ENCODE results near the gene BABAM2. TPM values are rescaled to one million over a fixed set of nuclear protein-coding genes. Genes with fewer than 3 reads are reported as not detected.

Gene BABAM2
- total and polyA plus RNA-seq, 9 of the 15 experiments (the other 6 are each of a cell fraction or from before 2014, with no cell fraction given): 10.9 to 37.4 (median 25.6) TPM

- WGBS (ENCODE audit: insufficient coverage, low coverage, missing lambda C conversion rate): 47% methylated on average over 3 of the region's 3 CpGs
- POLR2A ChIA-PET: no interaction called here
- no peak overlapping the region for H3K4me3 ChIP-seq
- H2AFZ ChIP-seq (ENCODE audit: low read depth, low read length): no peak overlapping the region
- no peak for TF ChIP-seq NELFE (IDR thresholded peaks at IDR 0.05; ENCODE audit: insufficient read depth, insufficient read length)
- TF ChIP-seq E4F1 (CRISPR knock-in tag; IDR thresholded peaks at IDR 0.05; ENCODE audit: borderline replicate concordance): no peak
- no peak for TF ChIP-seq SNAPC5 (CRISPR knock-in tag; IDR thresholded peaks at IDR 0.05)
- TF ChIP-seq ZNF644 (tag; IDR thresholded peaks at IDR 0.05; ENCODE audit: low read depth): no peak
- TF ChIP-seq, protein P1, sequence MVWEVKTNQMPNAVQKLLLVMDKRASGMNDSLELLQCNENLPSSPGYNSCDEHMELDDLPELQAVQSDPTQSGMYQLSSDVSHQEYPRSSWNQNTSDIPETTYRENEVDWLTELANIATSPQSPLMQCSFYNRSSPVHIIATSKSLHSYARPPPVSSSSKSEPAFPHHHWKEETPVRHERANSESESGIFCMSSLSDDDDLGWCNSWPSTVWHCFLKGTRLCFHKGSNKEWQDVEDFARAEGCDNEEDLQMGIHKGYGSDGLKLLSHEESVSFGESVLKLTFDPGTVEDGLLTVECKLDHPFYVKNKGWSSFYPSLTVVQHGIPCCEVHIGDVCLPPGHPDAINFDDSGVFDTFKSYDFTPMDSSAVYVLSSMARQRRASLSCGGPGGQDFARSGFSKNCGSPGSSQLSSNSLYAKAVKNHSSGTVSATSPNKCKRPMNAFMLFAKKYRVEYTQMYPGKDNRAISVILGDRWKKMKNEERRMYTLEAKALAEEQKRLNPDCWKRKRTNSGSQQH (CRISPR knock-in tag; IDR thresholded peaks at IDR 0.05): no peak
- no peak for TF ChIP-seq TCF15 (CRISPR knock-in tag; IDR thresholded peaks at IDR 0.05)
- no peak for TF ChIP-seq PRPF4 (IDR thresholded peaks at IDR 0.05; ENCODE audit: insufficient read depth, low read depth, low read length, poor library complexity, severe bottlenecking)
- TF ChIP-seq MCM7 (IDR thresholded peaks at IDR 0.05): no peak
- no peak for TF ChIP-seq SIN3A (IDR thresholded peaks at IDR 0.05; ENCODE audit: borderline replicate concordance in 2 of 2, control insufficient read depth in 1 of 2, low read depth in 2 of 2, low read length in 2 of 2)
- no peak for TF ChIP-seq ZNF57 (CRISPR knock-in tag; IDR thresholded peaks at IDR 0.05)
- no peak for TF ChIP-seq PBX2 (CRISPR knock-in tag; IDR thresholded peaks at IDR 0.05; ENCODE audit: low read depth)
- TF ChIP-seq PBX2 (tag; conservative IDR thresholded peaks at IDR 0.05; ENCODE audit: low read depth): no peak
- no peaks in the 10 kb centered on the region for H3K9me1 ChIP-seq (ENCODE audit: control insufficient read depth, insufficient read depth, low read length)
- H3K4me2 ChIP-seq (ENCODE audit: insufficient read depth, low read length): no peak overlapping the region
- H3K36me3 ChIP-seq (ENCODE audit: control insufficient read depth, insufficient read depth, low read length): no peaks in the 10 kb centered on the region
- CTCF ChIA-PET (ENCODE audit: low intra/inter-chr PET ratio): no interaction called here
- H4K20me1 ChIP-seq (replicated peaks; ENCODE audit: control insufficient read depth, insufficient read depth, low read length): no peaks in the 10 kb centered on the region
- H3K79me2 ChIP-seq (ENCODE audit: control insufficient read depth, insufficient read depth, low read length): no peaks in the 10 kb centered on the region
- no peak overlapping the region for H3K27ac ChIP-seq (ENCODE audit: extremely low read depth, low read depth, low read length)
- BruUV-seq (replicated peaks): no TSS peak
- DNase-seq (ENCODE audit: extremely low read depth in 1 of 4, low spot score in 3 of 4) (no peak), FAIRE-seq (no peak), ATAC-seq (no peak)
- no peaks in the 10 kb centered on the region for H3K27me3 ChIP-seq (ENCODE audit: control insufficient read depth in 2 of 2, insufficient read depth in 2 of 2, low read length in 2 of 2)
- in situ Hi-C loops (cut with MboI): loop anchor here (10.0 kb wide), 1 partner anchor 244 kb away; no protein-coding TSS in a partner anchor
- H3K9ac ChIP-seq (ENCODE audit: insufficient read depth in 1 of 2, low read depth in 2 of 2, low read length in 2 of 2): no peak overlapping the region
- H3K4me1 ChIP-seq (replicated peaks in 1 of 2; ENCODE audit: control insufficient read depth in 2 of 2, insufficient read depth in 2 of 2, low read length in 2 of 2): no peaks in the 10 kb centered on the region
- peaks cover 1% of the 10 kb centered on the region; the same call in 1 of the 2 replicates for H3K9me3 ChIP-seq (replicated peaks; ENCODE audit: control insufficient read depth, insufficient read depth, low read depth, low read length)
- intact Hi-C loops (cut with micrococcal nuclease): no loop called here
These were observed 270.5 kb downstream of the BABAM2 start for GRCh38 chr2:28160986-28161425.
